ENCODE results near the gene ZNF764.
"Not testable (repeated sequence)": the region's sequence is repeated elsewhere in the genome, so short reads cannot be mapped to it uniquely, and the experiment has no call there.

ZNF764 gene

GRCh38 chr16:30523768-30524574, 34.2 kb downstream of the ZNF764 start:
- Histone ChIP-seq H3K9me2 (replicated peaks; ENCODE audit: insufficient read depth, low read length) (no peaks in the 10 kb centered on the region), H3K4me3 (ENCODE audit: insufficient read depth, low read length, poor library complexity, severe bottlenecking) (no peak overlapping the region), H3K36me3 (ENCODE audit: low read length) (no peaks in the 10 kb centered on the region), H3K9ac (ENCODE audit: low read length) (no peak overlapping the region), H3K27ac (ENCODE audit: low read depth, low read length) (no peak overlapping the region), H3K9me3 (ENCODE audit: insufficient read depth, low read length) (no peaks in the 10 kb centered on the region), H4K20me1 (ENCODE audit: low read depth, low read length) (no peaks in the 10 kb centered on the region), H3K27me3 (ENCODE audit: low read length) (no peaks in the 10 kb centered on the region), H3K79me2 (ENCODE audit: insufficient read depth, low read length) (no peaks in the 10 kb centered on the region), H3K4me2 (ENCODE audit: low read depth, low read length, poor library complexity, severe bottlenecking) (no peak overlapping the region), H3F3A (ENCODE audit: insufficient read depth) (peaks cover 49% of the 10 kb centered on the region), H2AFZ (ENCODE audit: low read depth, low read length, severe bottlenecking) (no peak overlapping the region)
- TF ChIP-seq CTCF (IDR thresholded peaks at IDR 0.05; ENCODE audit: insufficient read depth, low read length, poor library complexity, severe bottlenecking) = no peak
- TF ChIP-seq EZH2phosphoT487 (conservative IDR thresholded peaks at IDR 0.05; ENCODE audit: low read length) = no peak

GRCh38 chr16:30522702-30523463, 35.3 kb downstream of the ZNF764 start:
- not testable (repeated sequence) for H3K36me3 ChIP-seq (ENCODE audit: low read length); H4K20me1 ChIP-seq (ENCODE audit: low read depth, low read length); H3K9me3 ChIP-seq (ENCODE audit: insufficient read depth, low read length); H2AFZ ChIP-seq (ENCODE audit: low read depth, low read length, severe bottlenecking); H3K9ac ChIP-seq (ENCODE audit: low read length); H3K4me2 ChIP-seq (ENCODE audit: low read depth, low read length, poor library complexity, severe bottlenecking); H3K79me2 ChIP-seq (ENCODE audit: insufficient read depth, low read length); H3K4me3 ChIP-seq (ENCODE audit: insufficient read depth, low read length, poor library complexity, severe bottlenecking); H3K9me2 ChIP-seq (replicated peaks; ENCODE audit: insufficient read depth, low read length); H3K27me3 ChIP-seq (ENCODE audit: low read length)
- peak overlapping the region; percentile 49 for H3K27ac ChIP-seq (ENCODE audit: low read depth, low read length)
- peaks cover 47% of the 10 kb centered on the region for H3F3A ChIP-seq (ENCODE audit: insufficient read depth)

- Histone ChIP-seq H3K27ac (ENCODE audit: low read depth, low read length) (peak overlapping the region; percentile 31), H3K79me2 (ENCODE audit: insufficient read depth, low read length) (no peaks in the 10 kb centered on the region), H4K20me1 (ENCODE audit: low read depth, low read length) (no peaks in the 10 kb centered on the region), H3K4me2 (ENCODE audit: low read depth, low read length, poor library complexity, severe bottlenecking) (no peak overlapping the region), H3K9me3 (ENCODE audit: insufficient read depth, low read length) (no peaks in the 10 kb centered on the region), H3K27me3 (ENCODE audit: low read length) (no peaks in the 10 kb centered on the region), H3K9me2 (replicated peaks; ENCODE audit: insufficient read depth, low read length) (no peaks in the 10 kb centered on the region), H3K4me3 (ENCODE audit: insufficient read depth, low read length, poor library complexity, severe bottlenecking) (no peak overlapping the region), H3F3A (ENCODE audit: insufficient read depth) (peaks cover 45% of the 10 kb centered on the region), H3K9ac (ENCODE audit: low read length) (no peak overlapping the region), H3K36me3 (ENCODE audit: low read length) (0 out of 2 replicates have a peak, but pooled peaks cover 4% of the 10 kb centered on the region), H2AFZ (ENCODE audit: low read depth, low read length, severe bottlenecking) (no peak overlapping the region)
- TF ChIP-seq EZH2phosphoT487 (conservative IDR thresholded peaks at IDR 0.05; ENCODE audit: low read length) (no peak), CTCF (IDR thresholded peaks at IDR 0.05; ENCODE audit: insufficient read depth, low read length, poor library complexity, severe bottlenecking) (no peak)
These were observed 36.1 kb downstream of the ZNF764 start for GRCh38 chr16:30521873-30522641.
